Panc1 (cell line): ENCODE results near the gene DOLK.

Source experiments
- POLR2AphosphoS5 ChIP-seq: IDR thresholded peaks from 2 replicates; pipeline ENCODE4 v1.6.1; 2012; ENCODE audit warnings: mild to moderate bottlenecking, low read depth, low read length, moderate library complexity
- TCF7L2 ChIP-seq: IDR thresholded peaks from 2 replicates; pipeline ENCODE4 v1.6.1; 2011; ENCODE audit warnings: mild to moderate bottlenecking, low read depth, low read length, inconsistent platforms
- TF ChIP-seq, protein P1 (sequence below), 2 experiments: IDR thresholded peaks; 2 replicates each; pipeline ENCODE4 v1.6.1; 2011 to 2012; ENCODE audit warnings: low read depth in 2 of 2, control low read depth in 1 of 2, low read length in 1 of 2, mild to moderate bottlenecking in 1 of 2, moderate library complexity in 1 of 2; ENCODE audit not compliant: insufficient read depth in 1 of 2
- TF ChIP-seq, protein P2 (sequence below): fragments of 450-650 bp; IDR thresholded peaks from 2 replicates; pipeline ENCODE4 v1.5.1; 2017; ENCODE audit warnings: mild to moderate bottlenecking

DNA sequence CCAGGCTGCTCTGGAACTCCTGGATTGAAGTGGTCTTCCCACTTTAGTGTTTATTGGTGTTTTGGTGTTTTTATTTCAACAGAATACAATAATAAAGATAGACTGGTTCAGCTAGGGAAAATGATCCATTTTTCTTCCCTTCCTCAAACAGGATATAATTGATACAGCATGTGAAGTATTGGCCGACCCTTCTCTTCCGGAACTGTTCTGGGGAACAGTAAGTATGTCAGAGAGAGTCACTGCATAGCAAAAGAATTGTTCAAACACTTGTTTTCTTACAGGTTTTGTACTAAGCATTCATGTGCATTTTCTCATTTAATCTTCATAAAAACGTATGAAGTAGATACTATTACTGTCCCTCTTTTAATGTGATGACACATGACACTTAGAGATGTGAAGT, 31.7 kb upstream of the DOLK start:
- TF ChIP-seq, protein P1, sequence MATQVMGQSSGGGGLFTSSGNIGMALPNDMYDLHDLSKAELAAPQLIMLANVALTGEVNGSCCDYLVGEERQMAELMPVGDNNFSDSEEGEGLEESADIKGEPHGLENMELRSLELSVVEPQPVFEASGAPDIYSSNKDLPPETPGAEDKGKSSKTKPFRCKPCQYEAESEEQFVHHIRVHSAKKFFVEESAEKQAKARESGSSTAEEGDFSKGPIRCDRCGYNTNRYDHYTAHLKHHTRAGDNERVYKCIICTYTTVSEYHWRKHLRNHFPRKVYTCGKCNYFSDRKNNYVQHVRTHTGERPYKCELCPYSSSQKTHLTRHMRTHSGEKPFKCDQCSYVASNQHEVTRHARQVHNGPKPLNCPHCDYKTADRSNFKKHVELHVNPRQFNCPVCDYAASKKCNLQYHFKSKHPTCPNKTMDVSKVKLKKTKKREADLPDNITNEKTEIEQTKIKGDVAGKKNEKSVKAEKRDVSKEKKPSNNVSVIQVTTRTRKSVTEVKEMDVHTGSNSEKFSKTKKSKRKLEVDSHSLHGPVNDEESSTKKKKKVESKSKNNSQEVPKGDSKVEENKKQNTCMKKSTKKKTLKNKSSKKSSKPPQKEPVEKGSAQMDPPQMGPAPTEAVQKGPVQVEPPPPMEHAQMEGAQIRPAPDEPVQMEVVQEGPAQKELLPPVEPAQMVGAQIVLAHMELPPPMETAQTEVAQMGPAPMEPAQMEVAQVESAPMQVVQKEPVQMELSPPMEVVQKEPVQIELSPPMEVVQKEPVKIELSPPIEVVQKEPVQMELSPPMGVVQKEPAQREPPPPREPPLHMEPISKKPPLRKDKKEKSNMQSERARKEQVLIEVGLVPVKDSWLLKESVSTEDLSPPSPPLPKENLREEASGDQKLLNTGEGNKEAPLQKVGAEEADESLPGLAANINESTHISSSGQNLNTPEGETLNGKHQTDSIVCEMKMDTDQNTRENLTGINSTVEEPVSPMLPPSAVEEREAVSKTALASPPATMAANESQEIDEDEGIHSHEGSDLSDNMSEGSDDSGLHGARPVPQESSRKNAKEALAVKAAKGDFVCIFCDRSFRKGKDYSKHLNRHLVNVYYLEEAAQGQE (IDR thresholded peaks at IDR 0.05; ENCODE audit: insufficient read depth in 1 of 2, low read depth in 2 of 2, low read length in 1 of 2): no peak
- TF ChIP-seq, protein P2, sequence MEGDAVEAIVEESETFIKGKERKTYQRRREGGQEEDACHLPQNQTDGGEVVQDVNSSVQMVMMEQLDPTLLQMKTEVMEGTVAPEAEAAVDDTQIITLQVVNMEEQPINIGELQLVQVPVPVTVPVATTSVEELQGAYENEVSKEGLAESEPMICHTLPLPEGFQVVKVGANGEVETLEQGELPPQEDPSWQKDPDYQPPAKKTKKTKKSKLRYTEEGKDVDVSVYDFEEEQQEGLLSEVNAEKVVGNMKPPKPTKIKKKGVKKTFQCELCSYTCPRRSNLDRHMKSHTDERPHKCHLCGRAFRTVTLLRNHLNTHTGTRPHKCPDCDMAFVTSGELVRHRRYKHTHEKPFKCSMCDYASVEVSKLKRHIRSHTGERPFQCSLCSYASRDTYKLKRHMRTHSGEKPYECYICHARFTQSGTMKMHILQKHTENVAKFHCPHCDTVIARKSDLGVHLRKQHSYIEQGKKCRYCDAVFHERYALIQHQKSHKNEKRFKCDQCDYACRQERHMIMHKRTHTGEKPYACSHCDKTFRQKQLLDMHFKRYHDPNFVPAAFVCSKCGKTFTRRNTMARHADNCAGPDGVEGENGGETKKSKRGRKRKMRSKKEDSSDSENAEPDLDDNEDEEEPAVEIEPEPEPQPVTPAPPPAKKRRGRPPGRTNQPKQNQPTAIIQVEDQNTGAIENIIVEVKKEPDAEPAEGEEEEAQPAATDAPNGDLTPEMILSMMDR: no peak
- TF ChIP-seq POLR2AphosphoS5 (no peak), TCF7L2 (no peak)
